Right kidney (tissue), 9 donors: ENCODE measurements around the gene AP1AR.
A peak's percentile ranks its signal among the peaks of the same experiment; 100 is the strongest.
"Not testable (repeated sequence)": the region's sequence is repeated elsewhere in the genome, so short reads cannot be mapped to it uniquely, and the experiment has no call there.

Experiments used
- DNase-seq: peaks from one replicate; pipeline ENCODE4 v3.0.0-alpha.2; 2016
- long read RNA-seq, 8 donors: transcript quantifications; one replicate each; lab custom pipeline, GENCODE V29; 2026

AP1AR gene
- long read RNA-seq, donor 1, transcript AP1AR-201 (10 exons, 2,902 nt), result major isoform, 7 of 73 reads
- long read RNA-seq, donor 1, partial matches to known transcripts, result 63 of 73 reads
- long read RNA-seq, donor 1, other reads (novel, unspliced or antisense), result 0 of 73 reads
- long read RNA-seq, donor 2, transcript AP1AR-201 (10 exons, 2,902 nt), result major isoform, 5 of 5 reads
- long read RNA-seq, donor 2, partial matches to known transcripts, result 0 of 5 reads
- long read RNA-seq, donor 2, other reads (novel, unspliced or antisense), result 0 of 5 reads
- long read RNA-seq, donor 3, transcript AP1AR-201 (10 exons, 2,902 nt), result major isoform, 8 of 8 reads
- long read RNA-seq, donor 3, partial matches to known transcripts, result 0 of 8 reads
- long read RNA-seq, donor 3, other reads (novel, unspliced or antisense), result 0 of 8 reads
- long read RNA-seq, donor 4, transcript AP1AR-201 (10 exons, 2,902 nt), result major isoform, 13 of 15 reads
- long read RNA-seq, donor 4, partial matches to known transcripts, result 0 of 15 reads
- long read RNA-seq, donor 4, other reads (novel, unspliced or antisense), result 0 of 15 reads
- long read RNA-seq, donor 5, transcript AP1AR-201 (10 exons, 2,902 nt), result major isoform, 14 of 14 reads
- long read RNA-seq, donor 5, partial matches to known transcripts, result 0 of 14 reads
- long read RNA-seq, donor 5, other reads (novel, unspliced or antisense), result 0 of 14 reads
- long read RNA-seq, donor 6, transcript AP1AR-201 (10 exons, 2,902 nt), result major isoform, 6 of 31 reads
- long read RNA-seq, donor 6, partial matches to known transcripts, result 25 of 31 reads
- long read RNA-seq, donor 6, other reads (novel, unspliced or antisense), result 0 of 31 reads
- long read RNA-seq, donor 7, transcript AP1AR-201 (10 exons, 2,902 nt), result major isoform, 7 of 36 reads
- long read RNA-seq, donor 7, partial matches to known transcripts, result 26 of 36 reads
- long read RNA-seq, donor 7, other reads (novel, unspliced or antisense), result 0 of 36 reads
- long read RNA-seq, donor 8, transcript AP1AR-201 (10 exons, 2,902 nt), result major isoform, 9 of 49 reads
- long read RNA-seq, donor 8, partial matches to known transcripts, result 37 of 49 reads
- long read RNA-seq, donor 8, other reads (novel, unspliced or antisense), result 0 of 49 reads

- DNase-seq, result peak; percentile 99
Observed at GRCh38 chr4:112231779-112232713, at the start of gene AP1AR. Gene AP1AR, plus strand, starts transcription at chr4:112231787. Its CDS starts 305 bp downstream, at chr4:112232092.

- no peak for DNase-seq
Observed at GRCh38 chr4:112182604-112183003, 49.0 kb upstream of the AP1AR start.

GRCh38 chr4:112183252-112183651 is 48.3 kb upstream of the AP1AR start:
- DNase-seq, result no peak

- DNase-seq, result no peak
Observed at GRCh38 chr4:112184438-112184837, 47.1 kb upstream of the AP1AR start.

GRCh38 chr4:112185334-112185733 is 46.3 kb upstream of the AP1AR start:
- no peak for DNase-seq

- no peak for DNase-seq
Observed at GRCh38 chr4:112185740-112186670, 45.6 kb upstream of the AP1AR start.

- no peak for DNase-seq
Observed at GRCh38 chr4:112189754-112190153, 41.8 kb upstream of the AP1AR start.

GRCh38 chr4:112190684-112191083 is 40.9 kb upstream of the AP1AR start:
- no peak for DNase-seq

GRCh38 chr4:112196461-112196860 is 35.1 kb upstream of the AP1AR start:
- no peak for DNase-seq

GRCh38 chr4:112199041-112199440 is 32.5 kb upstream of the AP1AR start:
- DNase-seq, result no peak

GRCh38 chr4:112201915-112202505 is 29.6 kb upstream of the AP1AR start:
- no peak for DNase-seq

- DNase-seq, result no peak
Observed at GRCh38 chr4:112203593-112203992, 28.0 kb upstream of the AP1AR start.

GRCh38 chr4:112206431-112206830 is 25.2 kb upstream of the AP1AR start:
- no peak for DNase-seq

- DNase-seq, result not testable (repeated sequence)
Observed at GRCh38 chr4:112208137-112209095, 23.2 kb upstream of the AP1AR start.

- no peak for DNase-seq
Observed at GRCh38 chr4:112210777-112211176, 20.8 kb upstream of the AP1AR start.

- DNase-seq, result no peak
Observed at GRCh38 chr4:112213091-112213490, 18.5 kb upstream of the AP1AR start.

GRCh38 chr4:112213856-112214255 is 17.7 kb upstream of the AP1AR start:
- DNase-seq, result no peak

- DNase-seq, result no peak
Observed at GRCh38 chr4:112214390-112215264, 17.0 kb upstream of the AP1AR start.
